Islet precursor cell (in vitro differentiated cells): ENCODE data around the gene MBNL2.

Experiments
- DNase-seq: peaks from one replicate; pipeline ENCODE4 v3.0.0-alpha.2; 2018

Gene MBNL2

DNA sequence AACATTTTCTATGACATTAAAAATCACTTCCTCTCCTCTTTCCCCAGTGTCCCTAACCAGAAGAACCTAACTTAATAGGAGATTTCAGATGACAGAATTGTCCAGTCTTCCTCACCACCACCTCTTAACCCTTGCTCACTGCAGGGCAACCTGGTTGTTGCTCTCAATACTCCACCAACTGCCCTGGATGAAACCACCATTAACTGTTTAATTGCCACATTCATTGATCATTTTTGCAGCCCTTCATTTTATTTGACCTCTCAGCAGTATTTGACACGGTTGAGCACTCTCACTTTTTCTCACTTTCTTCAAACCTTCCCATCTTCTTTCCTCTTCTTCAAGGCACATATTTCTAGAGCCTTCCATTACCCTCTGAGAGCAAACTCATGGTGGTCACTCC is 84.0 kb downstream of the MBNL2 start:
- no peak for DNase-seq

DNA sequence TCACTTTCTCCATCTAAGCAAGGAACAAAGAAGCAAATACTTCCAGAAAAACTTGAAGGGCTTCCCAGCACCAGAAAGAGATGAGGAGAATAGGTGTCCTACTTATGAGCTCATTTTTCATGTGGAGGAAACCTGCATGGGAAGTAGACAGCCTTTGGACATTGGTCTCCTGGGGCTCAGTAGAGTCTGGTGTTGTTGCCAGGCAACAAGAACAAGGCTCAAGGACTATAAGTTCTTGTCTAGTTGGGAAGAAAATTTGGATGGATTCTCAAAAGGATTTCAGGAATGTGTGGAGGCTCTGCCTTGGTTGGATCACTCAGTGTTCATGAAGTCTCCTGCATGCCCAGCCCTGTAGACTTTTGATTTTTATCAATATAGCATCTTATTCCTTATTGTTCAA is 84.5 kb downstream of the MBNL2 start:
- DNase-seq, result no peak

GRCh38 chr13:97307118-97307881 is 85.2 kb downstream of the MBNL2 start:
- no peak for DNase-seq

- DNase-seq, result no peak
These were observed 85.9 kb downstream of the MBNL2 start for GRCh38 chr13:97307882-97308624.

GRCh38 chr13:97308735-97309429 is 86.7 kb downstream of the MBNL2 start:
- DNase-seq, result no peak

DNA sequence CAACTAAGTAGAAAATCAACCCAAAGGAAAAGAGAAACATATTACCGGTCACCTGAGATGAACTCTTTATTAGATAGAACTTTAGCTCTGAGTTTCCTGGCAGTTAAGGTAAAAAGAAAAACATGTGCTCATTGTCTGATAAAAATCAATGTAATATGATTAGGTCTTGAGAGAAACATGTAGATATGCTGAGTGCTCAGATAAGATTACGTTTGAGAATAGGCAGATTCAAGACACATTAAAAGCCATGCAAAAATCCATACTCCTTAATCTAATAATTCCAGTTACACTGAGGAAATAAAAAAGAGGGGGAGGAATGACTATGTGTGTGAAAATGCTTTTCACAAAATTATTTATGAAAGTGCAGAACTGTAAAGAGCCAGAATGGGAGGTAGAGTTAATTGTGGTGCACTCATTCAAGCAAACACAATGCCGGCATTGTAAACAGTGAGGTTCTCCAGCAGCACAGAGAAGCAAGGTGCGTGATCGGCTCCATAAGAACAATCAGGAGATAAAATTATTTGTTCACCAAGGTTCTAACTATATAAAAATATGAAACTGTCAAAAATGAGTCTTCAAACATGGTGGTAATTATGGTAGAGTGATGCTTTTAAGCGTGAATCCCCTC is 88.8 kb downstream of the MBNL2 start:
- no peak for DNase-seq

GRCh38 chr13:97311956-97312355 is 89.8 kb downstream of the MBNL2 start:
- DNase-seq, result no peak

- no peak for DNase-seq
These were observed 91.6 kb downstream of the MBNL2 start for GRCh38 chr13:97313551-97314260.

GRCh38 chr13:97316390-97316789 is 94.3 kb downstream of the MBNL2 start:
- DNase-seq, result no peak

- DNase-seq, result no peak
These were observed 95.8 kb downstream of the MBNL2 start for GRCh38 chr13:97317933-97318332.

DNA sequence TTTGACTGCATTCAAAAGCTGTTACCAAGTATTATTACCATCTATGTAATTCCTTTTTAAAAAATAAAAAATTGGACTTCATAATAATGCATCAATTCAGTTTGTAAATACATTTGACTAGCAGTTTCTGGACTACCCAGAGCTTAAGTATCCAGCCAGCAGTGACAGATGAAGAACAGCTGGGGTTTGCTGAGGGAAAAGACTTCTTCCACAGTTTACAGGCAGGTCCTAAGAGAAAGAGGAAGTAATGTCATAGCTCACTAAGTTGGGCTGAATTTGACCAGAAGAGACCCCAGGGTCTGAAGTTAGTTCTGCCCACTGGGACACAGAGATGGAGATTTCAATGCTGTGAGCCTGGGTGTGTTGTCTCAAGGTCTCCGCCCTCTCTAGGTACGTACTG is 96.4 kb downstream of the MBNL2 start:
- no peak for DNase-seq

DNA sequence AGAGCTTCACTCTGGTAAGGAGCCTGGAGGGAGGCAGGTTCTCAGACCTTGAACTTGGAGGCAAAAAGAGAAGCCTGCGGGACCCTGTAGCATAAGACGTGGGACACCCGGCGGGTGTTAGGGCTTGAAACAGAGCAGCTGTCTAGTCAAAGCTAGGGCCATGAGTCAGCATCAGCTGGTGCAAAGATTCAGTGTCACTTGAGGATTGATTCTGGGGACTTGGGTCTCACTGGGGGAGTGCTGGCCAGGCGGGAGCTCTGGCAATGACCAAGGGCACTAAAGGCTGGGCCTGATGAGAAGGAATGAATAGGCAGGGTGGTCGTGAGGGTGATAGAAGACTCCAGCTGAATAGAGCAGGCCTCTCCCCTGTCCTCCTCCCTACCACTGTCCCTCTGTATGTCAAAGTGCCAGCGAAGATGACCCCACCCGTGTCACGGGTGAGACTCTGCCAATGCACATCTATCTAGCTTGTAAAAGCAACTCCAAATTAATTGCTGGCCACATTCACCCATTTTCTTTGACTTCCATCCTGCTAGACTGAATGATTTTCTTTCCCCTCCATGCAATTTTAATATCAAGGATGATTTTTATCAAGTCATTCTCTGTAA is 97.1 kb downstream of the MBNL2 start:
- DNase-seq, result no peak

DNA sequence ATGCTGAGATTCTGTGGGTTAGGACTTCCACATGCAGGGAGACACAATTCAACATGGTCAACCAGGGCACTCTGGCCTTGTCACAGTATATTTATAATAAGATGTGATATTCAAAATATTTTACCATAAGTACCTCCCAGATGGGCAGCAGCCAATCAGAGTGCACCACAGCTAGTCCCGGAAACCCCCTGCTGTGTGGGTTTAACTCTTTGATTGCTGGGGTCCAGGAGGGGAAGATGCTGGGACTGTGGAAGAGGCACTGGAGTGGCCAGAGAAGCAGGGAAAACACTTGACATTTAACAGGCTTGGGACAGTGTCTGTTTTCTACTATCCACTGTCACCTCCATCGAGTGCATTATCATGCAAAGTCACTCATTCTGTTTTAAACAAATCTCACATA is 99.0 kb downstream of the MBNL2 start:
- DNase-seq, result no peak

DNA sequence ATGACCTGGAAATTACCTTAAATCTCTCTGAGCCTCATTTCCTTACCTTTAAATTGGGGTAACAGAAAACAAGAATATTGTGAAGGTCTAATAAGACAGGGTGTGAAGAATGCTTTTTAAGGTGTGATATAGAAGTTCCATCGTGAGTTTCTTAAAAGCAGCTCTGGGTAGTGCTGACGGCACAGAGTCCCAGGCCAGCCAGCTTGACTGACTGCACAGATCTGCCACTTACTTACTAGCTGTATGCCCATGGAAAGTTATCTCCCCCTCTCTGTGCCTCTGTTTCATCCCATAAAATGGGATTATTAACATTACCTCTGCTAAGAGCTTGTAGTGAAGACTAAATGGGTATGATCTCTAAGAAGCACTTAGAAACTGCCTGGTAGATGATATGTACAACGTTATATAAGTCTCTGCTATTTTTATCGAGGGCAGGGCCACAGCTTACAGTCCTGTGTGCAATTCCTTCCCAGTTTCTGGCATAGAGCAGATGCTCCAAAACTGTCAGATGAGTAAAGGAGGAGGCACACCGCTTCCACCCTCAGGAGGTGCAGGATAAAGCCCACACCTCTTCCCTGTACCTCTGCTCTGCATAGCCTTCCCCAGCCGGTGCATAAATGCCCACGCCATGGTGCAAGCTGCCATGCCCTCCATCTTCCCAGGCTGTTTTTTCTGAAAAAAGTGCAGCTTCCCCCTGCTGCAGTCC is 99.6 kb downstream of the MBNL2 start:
- no peak for DNase-seq

GRCh38 chr13:97322740-97323342 is 100.7 kb downstream of the MBNL2 start:
- DNase-seq, result no peak

- no peak for DNase-seq
These were observed 102.0 kb downstream of the MBNL2 start for GRCh38 chr13:97324115-97324514.

DNA sequence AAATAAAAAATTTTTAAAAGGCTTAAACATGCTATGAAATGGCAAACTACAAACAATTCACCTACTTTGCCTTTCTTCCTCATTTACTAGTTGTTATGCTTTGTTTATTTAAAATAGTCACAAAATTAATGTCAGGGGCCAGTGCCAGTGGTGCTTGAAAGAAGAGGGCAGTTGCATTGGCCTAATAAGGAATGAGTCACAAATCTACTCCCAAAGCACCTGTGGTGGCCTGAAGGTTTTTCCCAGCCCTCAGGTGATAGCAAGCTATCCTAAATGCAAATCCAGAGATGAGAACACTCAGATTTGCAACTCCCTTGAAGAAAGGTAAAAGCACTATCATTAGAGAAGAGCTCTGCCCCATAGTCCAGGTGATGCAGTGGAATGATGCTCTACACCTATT is 103.6 kb downstream of the MBNL2 start:
- DNase-seq, result no peak

GRCh38 chr13:97327086-97327485 is 105.0 kb downstream of the MBNL2 start:
- no peak for DNase-seq

DNA sequence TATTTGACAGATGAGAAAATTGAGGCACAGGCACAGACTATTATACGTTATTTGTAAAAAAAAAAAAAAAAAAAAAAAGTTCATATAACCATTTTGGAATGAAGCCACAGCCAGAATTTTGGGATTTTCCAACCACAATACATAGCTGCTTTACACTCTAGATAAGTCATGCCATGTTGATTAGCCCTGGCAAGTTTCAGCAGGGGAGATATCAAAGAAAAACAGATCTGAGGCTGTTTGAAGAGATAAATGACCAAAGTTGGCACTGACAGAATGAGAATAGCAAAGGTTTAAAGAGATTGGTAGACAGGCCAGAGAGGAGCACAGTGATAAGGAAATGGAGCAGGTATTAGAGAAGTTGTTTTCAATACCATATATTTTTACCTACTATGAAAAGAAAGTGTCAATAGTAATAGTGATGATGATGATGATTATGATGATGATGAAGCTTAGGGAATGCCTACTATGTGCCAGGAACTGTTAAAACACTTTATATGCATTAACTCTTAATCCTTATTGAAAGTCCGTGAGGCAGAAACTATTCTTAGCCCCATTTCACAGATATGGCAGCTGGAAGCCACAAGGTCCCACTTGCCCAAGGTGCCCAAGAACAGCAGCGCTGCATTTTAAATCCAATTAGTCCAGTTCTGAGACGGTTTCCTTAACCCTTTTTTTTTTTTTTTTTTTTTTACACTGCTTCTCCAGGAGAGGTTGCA is 105.5 kb downstream of the MBNL2 start:
- DNase-seq, result no peak

GRCh38 chr13:97328222-97328790 is 106.2 kb downstream of the MBNL2 start:
- DNase-seq, result peak; percentile 97
